AG04450 (cell line): ENCODE data around the gene IGSF10. TPM values are rescaled to one million over a fixed set of nuclear protein-coding genes. Genes with fewer than 3 reads are reported as not detected.
"Not testable (repeated sequence)": the region's sequence is repeated elsewhere in the genome, so short reads cannot be mapped to it uniquely, and the experiment has no call there.

Experiments used
- CTCF ChIA-PET: fragments of 300-600, 350-600 bp; formaldehyde crosslinking; extraction: SDS; loops from one replicate; lab custom pipeline; 2022; ENCODE audit warnings: antibody characterized with exemption, inconsistent platforms; lab: Charles Lee
- POLR2A ChIA-PET: fragments of 350-600 bp; formaldehyde crosslinking; extraction: SDS; loops from one replicate; lab custom pipeline; 2021; ENCODE audit warnings: antibody characterized with exemption, inconsistent platforms; lab: Yijun Ruan, JAX
- DNase-seq: peaks from one replicate; pipeline ENCODE4 v3.0.0-alpha.2; 2011; ENCODE audit warnings: low read depth, low spot score
- H3K27ac ChIP-seq: one replicate; pipeline ENCODE4 v1.5.1; 2012; ENCODE audit warnings: low read depth, low read length, control low read depth
- H3K27me3 ChIP-seq: one replicate; pipeline ENCODE4 v1.6.0; 2012; ENCODE audit warnings: low read length; ENCODE audit not compliant: control insufficient read depth, insufficient read depth
- H3K4me3 ChIP-seq: 2 replicates; pipeline ENCODE4 v1.5.1; 2011; ENCODE audit warnings: mild to moderate bottlenecking, low read depth, low read length, control low read depth
- H3K9me3 ChIP-seq: 2 replicates; pipeline ENCODE4 v1.5.1; 2012; ENCODE audit warnings: low read length; ENCODE audit not compliant: control insufficient read depth, insufficient read depth
- CTCF ChIP-seq: IDR thresholded peaks from 2 replicates; pipeline ENCODE4 v1.5.1; 2011; ENCODE audit warnings: low read depth, low read length, control low read depth, inconsistent platforms
- polyA minus RNA-seq: library from RNA; depleted of rRNA, polyadenylated mRNA; stranded (reverse); fragments of >200 nt; gene quantifications from 2 replicates; pipeline ENCODE4 v1.2.3, GENCODE V29; 2011; rRNA and poly(A)+ RNA removed
- polyA plus RNA-seq: library from polyadenylated mRNA; depleted of rRNA; stranded (reverse); fragments of >200 nt; gene quantifications from 2 replicates; pipeline ENCODE4 v1.2.3, GENCODE V29; 2011; rRNA removed

Gene IGSF10
- 0.02 TPM in 2 replicates for polyA plus RNA-seq
- 0.04 TPM in 1 of 2 replicates, not detected in the other for polyA minus RNA-seq

- Histone ChIP-seq H3K27ac (no peak within 1 kb of the TSS), H3K27me3 (peaks cover 13% of the 10 kb centered on the region), H3K4me3 (peak within 1 kb of the TSS; percentile 46), H3K9me3 (no peaks in the 10 kb centered on the region)
- no peak for TF ChIP-seq CTCF
- POLR2A ChIA-PET: no interaction called here
- CTCF ChIA-PET: no interaction called here
- DNase-seq: no peak
Observed at GRCh38 chr3:151460774-151461450, at the start of gene IGSF10. TSS of gene IGSF10 (minus strand) at chr3:151461061. CDS start at chr3:151458709, 2,352 bp downstream.

GRCh38 chr3:151509468-151510135, 48.7 kb upstream of the IGSF10 start:
- H3K27ac ChIP-seq, POLR2A ChIA-PET, H3K9me3 ChIP-seq, DNase-seq, H3K4me3 ChIP-seq, H3K27me3 ChIP-seq: not testable (repeated sequence)
- CTCF ChIA-PET: interaction anchor here (0.6 kb wide), 1 partner anchor 516 kb away, joined by 6 read pairs; no protein-coding TSS in a partner anchor

GRCh38 chr3:151504606-151505005, 43.7 kb upstream of the IGSF10 start:
- ChIA-PET POLR2A (no interaction called here), CTCF (no interaction called here)
- TF ChIP-seq CTCF: no peak
- Histone ChIP-seq H3K27me3 (no peaks in the 10 kb centered on the region), H3K4me3 (no peak overlapping the region), H3K9me3 (no peaks in the 10 kb centered on the region), H3K27ac (no peak overlapping the region)
- DNase-seq: no peak

- CTCF ChIA-PET: no interaction called here
- no peak overlapping the region for H3K4me3 ChIP-seq
- H3K27ac ChIP-seq: no peak overlapping the region
- no peak for DNase-seq
- no peaks in the 10 kb centered on the region for H3K27me3 ChIP-seq
- TF ChIP-seq CTCF: no peak
- H3K9me3 ChIP-seq: no peaks in the 10 kb centered on the region
- POLR2A ChIA-PET: no interaction called here
Observed at GRCh38 chr3:151503074-151503473, 42.2 kb upstream of the IGSF10 start.

- no peak for TF ChIP-seq CTCF
Observed at GRCh38 chr3:151501923-151502632, 41.2 kb upstream of the IGSF10 start.

More at GRCh38 chr3:151501923-151502632, 41.2 kb upstream of the IGSF10 start:
- POLR2A ChIA-PET: no interaction called here
- H3K27me3 ChIP-seq: no peaks in the 10 kb centered on the region
- CTCF ChIA-PET: no interaction called here
- no peak overlapping the region for H3K4me3 ChIP-seq
- H3K27ac ChIP-seq: no peak overlapping the region
- DNase-seq: no peak
- no peaks in the 10 kb centered on the region for H3K9me3 ChIP-seq
